ENCODE results near the gene KRI1.

KRI1 gene

DNA sequence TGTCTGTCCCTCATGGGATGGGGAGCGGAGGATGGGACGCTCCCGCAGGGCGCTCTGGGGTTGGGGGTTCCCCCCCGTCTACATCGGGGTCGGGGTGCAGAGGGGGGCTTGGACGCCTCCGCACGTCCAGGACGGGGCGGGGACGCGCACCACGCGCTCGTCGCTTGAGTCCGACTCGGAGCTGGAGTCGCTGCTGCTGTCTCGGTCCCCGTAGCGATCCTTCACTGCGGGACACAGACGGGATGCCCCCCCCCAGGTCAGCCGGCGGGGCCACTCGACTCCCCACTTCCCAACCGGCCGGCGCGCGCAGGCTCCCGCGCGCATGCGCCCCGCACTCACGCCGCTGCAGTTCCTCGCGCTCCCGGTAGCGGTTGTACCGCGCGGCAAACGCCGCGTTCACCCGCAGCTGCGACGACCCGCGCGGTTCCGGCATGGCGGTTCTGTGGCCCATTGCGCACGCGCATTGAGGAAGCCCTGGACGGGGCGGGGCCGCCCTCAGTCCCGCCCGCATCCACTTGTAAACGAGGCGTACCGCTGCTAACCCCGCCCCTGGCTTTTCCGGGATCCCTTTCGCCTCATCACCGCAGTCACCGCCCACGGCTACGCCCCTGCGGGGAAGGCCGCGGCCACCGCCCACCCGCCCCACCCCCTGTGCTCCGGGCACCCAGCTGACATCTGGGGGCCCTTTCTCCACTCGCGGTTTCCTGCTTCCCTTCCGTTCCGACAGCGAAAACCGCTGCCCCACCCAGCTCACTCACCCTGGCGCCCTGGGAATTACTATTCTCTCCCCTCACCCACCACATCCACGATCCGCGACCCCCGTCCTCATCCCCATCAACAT lies at the start of gene KRI1:
KRI1 (minus strand) TSS at position 444 of the 841 bp plus-strand sequence; CDS start at position 433, 11 bp downstream.
- peak; percentile 98 for DNase-seq (ENCODE audit: low read depth)

GRCh38 chr19:10612499-10613119 lies 46.8 kb upstream of the KRI1 start:
- DNase-seq (ENCODE audit: low read depth): no peak

GRCh38 chr19:10611907-10612306 lies 46.1 kb upstream of the KRI1 start:
- peak; percentile 6 for DNase-seq (ENCODE audit: low read depth)

- peak; percentile 59 for DNase-seq (ENCODE audit: low read depth)
These were observed 38.7 kb upstream of the KRI1 start for GRCh38 chr19:10604460-10604980.

DNA sequence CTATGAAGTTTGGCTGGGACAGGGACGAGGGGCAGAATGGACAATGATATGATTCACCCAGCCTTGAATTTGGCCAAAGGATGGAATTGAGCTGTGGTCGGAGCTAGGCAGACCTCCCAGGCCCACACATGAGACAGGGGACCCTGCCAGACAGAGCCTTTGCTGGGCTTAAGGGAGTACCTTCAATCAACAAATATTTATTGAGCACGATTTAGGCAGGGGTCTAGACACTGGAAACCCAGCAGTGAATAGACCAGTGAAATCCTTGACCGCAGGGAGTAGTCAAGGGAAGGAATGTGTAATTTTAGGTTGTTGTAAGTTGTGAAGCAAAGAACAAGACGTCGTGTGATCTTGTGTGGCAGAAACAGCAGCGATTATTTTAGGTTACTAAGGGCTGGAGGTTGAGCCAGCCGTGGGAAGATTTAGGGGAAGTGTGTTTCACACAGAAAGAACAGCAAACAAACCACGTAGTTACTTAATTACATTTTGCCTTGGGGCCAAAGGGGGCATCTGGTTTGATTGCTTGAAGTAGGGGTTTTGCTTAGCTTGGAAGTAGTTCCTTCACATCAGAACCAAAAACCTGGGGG lies 38.2 kb upstream of the KRI1 start:
- DNase-seq (ENCODE audit: low read depth): peak; percentile 66

DNA sequence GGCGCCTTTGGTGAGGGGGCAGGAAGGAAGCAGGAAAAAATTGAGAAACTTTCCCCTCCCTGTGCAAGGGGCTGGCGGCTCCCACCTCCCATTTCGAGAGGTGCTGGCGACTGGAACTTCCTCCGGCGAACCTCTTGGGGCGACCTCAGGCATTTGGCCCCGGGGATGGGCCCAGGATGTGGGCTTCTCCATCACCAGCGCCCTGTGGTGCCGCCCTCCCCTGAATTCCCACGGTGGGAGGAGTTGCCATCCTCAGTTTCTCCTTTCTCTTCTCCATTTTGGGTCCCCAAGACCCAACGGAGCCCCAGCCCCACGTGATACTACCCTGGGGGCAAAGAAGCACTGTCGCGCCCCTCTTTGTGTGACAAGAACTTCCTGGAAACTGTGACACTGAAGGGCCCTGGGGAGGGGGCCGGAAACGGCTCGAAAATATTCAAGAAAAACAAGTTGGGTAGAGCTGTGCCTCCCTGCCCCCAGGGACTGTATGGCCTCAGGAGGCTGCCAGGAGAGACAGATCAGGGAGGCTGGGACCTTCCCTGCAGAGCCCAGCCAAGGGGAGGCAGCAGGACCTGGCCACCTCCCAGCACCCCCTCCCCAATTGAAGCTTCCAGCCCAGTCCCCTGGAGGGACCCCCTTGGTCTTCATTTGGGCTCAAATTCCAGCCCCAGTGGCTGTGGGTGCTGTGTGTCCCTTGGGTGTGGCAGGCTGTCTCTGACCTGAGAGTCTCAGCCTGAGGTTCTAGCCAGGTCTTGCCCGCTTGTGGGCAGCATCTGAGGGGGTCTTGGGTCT lies 37.5 kb upstream of the KRI1 start:
- DNase-seq (ENCODE audit: low read depth): peak; percentile 62

- peak; percentile 79 for DNase-seq (ENCODE audit: low read depth)
These were observed 36.7 kb upstream of the KRI1 start for GRCh38 chr19:10602330-10603083.

GRCh38 chr19:10601999-10602329 lies 36.2 kb upstream of the KRI1 start:
- no peak for DNase-seq (ENCODE audit: low read depth)

GRCh38 chr19:10600149-10600548 lies 34.3 kb upstream of the KRI1 start:
- no peak for DNase-seq (ENCODE audit: low read depth)

GRCh38 chr19:10593820-10594637 lies 28.2 kb upstream of the KRI1 start:
- peak; percentile 29 for DNase-seq (ENCODE audit: low read depth)

DNA sequence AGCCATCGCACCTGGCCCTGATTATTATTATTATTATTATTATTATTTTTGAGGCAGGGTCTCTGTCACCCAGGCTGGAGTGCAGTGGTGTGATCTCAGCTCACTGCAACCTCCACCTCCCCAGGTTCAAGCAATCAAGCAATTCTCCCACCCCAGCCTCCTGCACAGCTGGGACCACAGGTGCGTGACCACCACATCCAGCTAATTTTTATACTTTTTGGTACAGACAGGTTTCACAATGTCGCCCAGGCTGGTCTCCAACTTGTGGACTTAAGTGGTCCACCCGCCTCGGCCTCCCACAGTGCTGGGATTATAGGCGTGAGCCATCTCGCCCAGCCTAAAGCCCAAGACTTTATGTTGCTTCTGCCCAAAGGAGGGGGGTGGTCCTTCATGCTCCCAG lies 27.3 kb upstream of the KRI1 start:
- no peak for DNase-seq (ENCODE audit: low read depth)

GRCh38 chr19:10587839-10588150 lies 22.0 kb upstream of the KRI1 start:
- DNase-seq (ENCODE audit: low read depth): no peak

GRCh38 chr19:10587022-10587838 lies 21.4 kb upstream of the KRI1 start, which contains the start of gene AP1M2:
Gene AP1M2, minus strand, starts transcription at chr19:10587312. Its CDS starts 81 bp downstream, at chr19:10587231.
- no peak for DNase-seq (ENCODE audit: low read depth)

DNA sequence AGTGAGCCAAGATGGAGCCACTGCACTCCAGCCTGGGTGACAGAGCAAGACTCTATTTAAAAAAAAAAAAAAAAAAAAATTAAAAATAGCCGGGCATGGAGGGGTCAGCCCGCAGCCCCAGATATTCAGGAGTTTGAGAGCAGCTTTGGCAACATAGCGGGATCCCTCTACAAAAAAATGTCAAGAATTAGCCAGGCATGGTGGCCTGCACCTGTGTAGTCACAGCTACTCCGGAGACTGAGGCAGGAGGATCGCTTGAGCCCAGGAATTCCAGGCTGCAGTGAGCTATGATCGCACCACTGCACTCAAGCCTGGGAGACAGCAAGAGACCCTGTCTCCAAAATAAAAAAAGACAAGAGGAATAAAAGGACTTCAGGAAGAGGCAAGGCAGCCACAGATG lies 20.6 kb upstream of the KRI1 start:
- no peak for DNase-seq (ENCODE audit: low read depth)

GRCh38 chr19:10583036-10583776 lies 17.4 kb upstream of the KRI1 start:
- DNase-seq (ENCODE audit: low read depth): peak; percentile 25

GRCh38 chr19:10582091-10582490 lies 16.3 kb upstream of the KRI1 start:
- DNase-seq (ENCODE audit: low read depth): no peak

- DNase-seq (ENCODE audit: low read depth): peak; percentile 90
These were observed 15.3 kb upstream of the KRI1 start for GRCh38 chr19:10580979-10581631.

GRCh38 chr19:10577951-10578350 lies 12.1 kb upstream of the KRI1 start:
- DNase-seq (ENCODE audit: low read depth): no peak

Data from EH (cell line).